Activated naive CD4-positive, alpha-beta T cell treated with anti-CD3 and anti-CD28 coated beads, Interleukin-2, amount 10 ng/mL, durations not matched to agents 7 days and 5 days (primary cell): ENCODE results near the gene GAS1.

Experiments used
- CTCF ChIA-PET: fragments of 350-600 bp; sonication (Branson Sonifier 250); formaldehyde crosslinking; loops from one replicate; lab custom pipeline; 2021; ENCODE audit warnings: antibody characterized with exemption; lab: Charles Lee
- DNase-seq: peaks from one replicate; pipeline ENCODE4 v3.0.0-alpha.2; 2020
- H3K27ac Mint-ChIP-seq: one replicate; pipeline ENCODE4 v1.8.0; 2021; ENCODE audit warnings: mild to moderate bottlenecking, moderate library complexity, mixed read lengths
- H3K27me3 Mint-ChIP-seq: one replicate; pipeline ENCODE4 v1.8.0; 2021; ENCODE audit warnings: mild to moderate bottlenecking, mixed read lengths
- H3K36me3 Mint-ChIP-seq: one replicate; pipeline ENCODE4 v1.8.0; 2021; ENCODE audit warnings: mixed read lengths
- H3K4me1 Mint-ChIP-seq: one replicate; pipeline ENCODE4 v1.8.0; 2021; ENCODE audit warnings: mixed read lengths
- H3K4me3 Mint-ChIP-seq: one replicate; pipeline ENCODE4 v1.8.0; 2021; ENCODE audit warnings: mild to moderate bottlenecking, moderate library complexity, mixed read lengths
- H3K9me3 Mint-ChIP-seq: one replicate; pipeline ENCODE4 v1.8.0; 2021; ENCODE audit warnings: mixed read lengths

GAS1 gene

DNA sequence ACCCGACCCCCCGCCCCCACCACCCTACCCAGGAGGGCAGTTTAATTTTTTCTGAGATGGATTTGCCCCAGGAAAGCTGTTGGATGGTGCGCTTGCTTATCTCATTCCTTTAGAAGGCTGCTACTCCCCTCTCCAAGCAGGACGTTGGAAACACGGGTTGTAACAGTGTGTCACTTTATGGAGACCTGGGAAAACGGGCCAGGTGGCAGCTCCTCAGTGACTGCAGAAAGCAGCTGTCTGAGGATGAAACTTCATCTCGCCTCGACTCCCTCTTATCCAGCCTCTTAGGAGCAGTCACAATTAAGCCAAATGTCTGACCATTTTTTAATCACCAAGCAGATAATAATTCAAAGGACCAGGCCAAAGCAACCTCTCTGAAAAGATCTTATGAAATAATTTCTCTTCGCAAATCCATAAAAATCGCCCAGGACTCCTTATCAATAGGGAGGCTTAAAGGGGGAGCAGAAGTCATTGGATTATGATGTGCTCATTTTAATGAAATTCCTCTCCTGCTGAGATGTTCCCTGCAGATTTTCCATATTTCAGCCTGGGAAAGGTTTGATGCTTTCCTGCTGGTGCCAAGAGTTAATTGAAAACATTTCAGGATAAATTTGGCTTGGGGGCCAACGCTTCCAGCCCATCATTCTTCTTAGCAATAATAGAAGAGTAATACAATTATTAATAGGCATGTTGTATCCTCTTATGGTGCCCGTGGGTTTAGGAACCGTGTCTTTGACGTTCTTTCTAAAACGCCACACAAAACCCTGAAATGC, 26.0 kb downstream of the GAS1 start:
- no peak for DNase-seq
- Mint-ChIP-seq H3K27ac (no peak overlapping the region), H3K4me1 (no peaks in the 10 kb centered on the region), H3K9me3 (no peaks in the 10 kb centered on the region), H3K4me3 (no peak overlapping the region), H3K27me3 (peaks cover 6% of the 10 kb centered on the region), H3K36me3 (no peaks in the 10 kb centered on the region)
- CTCF ChIA-PET: no interaction called here

DNA sequence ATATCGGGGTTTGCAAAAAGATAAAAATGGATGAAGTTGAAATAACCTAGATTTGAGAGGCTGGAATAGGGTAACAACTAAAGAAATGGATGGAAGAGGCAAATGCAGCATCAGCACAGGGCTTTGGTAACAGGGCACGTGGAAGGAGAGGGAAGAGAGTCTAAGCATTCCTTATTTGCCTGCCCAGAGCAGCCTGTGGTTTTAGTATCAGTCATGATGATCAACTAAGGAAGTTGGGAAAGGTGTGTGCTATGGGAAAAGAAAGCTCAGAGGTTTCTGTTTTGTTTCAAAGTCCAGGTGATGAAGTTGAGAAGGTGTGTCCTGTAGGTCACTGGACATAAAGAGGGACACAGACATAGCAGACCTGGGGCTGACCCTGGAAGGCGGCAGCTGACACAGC, 28.8 kb downstream of the GAS1 start:
- Mint-ChIP-seq H3K27me3 (peaks cover 7% of the 10 kb centered on the region), H3K36me3 (no peaks in the 10 kb centered on the region), H3K27ac (no peak overlapping the region), H3K4me3 (no peak overlapping the region), H3K4me1 (no peaks in the 10 kb centered on the region), H3K9me3 (no peaks in the 10 kb centered on the region)
- CTCF ChIA-PET: no interaction called here
- DNase-seq: no peak

DNA sequence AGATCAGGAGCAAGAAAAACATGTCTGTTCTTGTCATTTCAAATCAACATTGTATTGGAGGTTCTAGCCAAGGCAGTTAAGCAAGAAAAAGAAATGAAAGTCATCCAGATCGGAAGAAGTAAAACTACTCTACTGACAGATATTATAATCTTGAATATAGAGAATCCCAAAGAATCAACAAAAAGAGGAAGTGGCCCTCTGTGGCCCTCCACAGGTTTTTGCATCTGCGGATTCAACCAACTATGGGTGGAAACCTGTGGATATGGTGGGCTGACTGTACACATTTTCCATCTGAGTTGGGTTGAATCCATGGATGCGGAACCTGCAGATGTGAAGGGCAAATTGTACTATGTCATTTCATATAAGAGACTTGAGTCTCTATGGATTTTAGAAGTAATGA, 35.1 kb downstream of the GAS1 start:
- no peak overlapping the region for H3K27ac Mint-ChIP-seq
- no peaks in the 10 kb centered on the region for H3K4me1 Mint-ChIP-seq
- CTCF ChIA-PET: no interaction called here
- no peak for DNase-seq
- no peaks in the 10 kb centered on the region for H3K9me3 Mint-ChIP-seq
- H3K27me3 Mint-ChIP-seq: peaks cover 11% of the 10 kb centered on the region
- H3K36me3 Mint-ChIP-seq: no peaks in the 10 kb centered on the region
- H3K4me3 Mint-ChIP-seq: no peak overlapping the region

DNA sequence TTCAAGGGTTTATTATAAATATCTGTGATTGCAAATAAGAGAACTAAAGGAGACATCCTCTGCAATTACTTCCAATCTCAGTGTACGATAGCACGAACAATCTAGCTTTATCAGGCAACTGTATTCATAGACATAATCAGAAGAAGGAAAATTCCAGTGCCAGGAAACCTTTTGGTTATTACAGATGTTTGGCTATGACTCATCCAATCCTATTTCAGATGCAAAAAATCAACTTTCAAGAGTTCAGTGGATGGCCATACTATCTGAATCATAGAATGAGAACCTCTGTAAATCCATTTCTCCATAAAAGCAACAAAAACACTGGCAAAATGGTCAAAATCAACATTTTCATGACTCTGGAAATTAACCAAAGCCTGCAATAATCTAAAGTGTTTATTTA, 37.9 kb downstream of the GAS1 start:
- Mint-ChIP-seq H3K27me3 (peaks cover 11% of the 10 kb centered on the region), H3K36me3 (no peaks in the 10 kb centered on the region), H3K9me3 (no peaks in the 10 kb centered on the region), H3K4me1 (no peaks in the 10 kb centered on the region), H3K27ac (no peak overlapping the region), H3K4me3 (no peak overlapping the region)
- no peak for DNase-seq
- CTCF ChIA-PET: no interaction called here

DNA sequence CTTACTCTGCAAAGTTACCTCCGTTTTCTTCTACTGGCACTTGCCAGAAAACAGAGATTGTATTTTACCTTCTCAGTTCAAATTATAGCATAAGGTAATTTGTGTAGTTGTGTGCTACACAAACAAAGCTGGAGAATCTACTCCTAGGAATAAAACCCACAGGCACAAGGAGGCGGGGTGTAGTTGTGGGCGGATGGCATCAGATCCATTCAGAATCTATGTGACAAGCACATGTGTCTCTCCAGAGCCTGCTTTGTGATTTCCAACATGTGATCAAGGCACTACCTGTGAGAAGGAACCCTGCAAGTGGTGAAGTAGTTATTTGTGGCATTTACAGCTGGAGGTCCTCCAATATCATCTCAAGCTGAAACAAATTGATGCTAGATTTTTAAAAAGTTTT, 39.0 kb downstream of the GAS1 start:
- DNase-seq: no peak
- peaks cover 22% of the 10 kb centered on the region for H3K27me3 Mint-ChIP-seq
- H3K36me3 Mint-ChIP-seq: no peaks in the 10 kb centered on the region
- no peak overlapping the region for H3K4me3 Mint-ChIP-seq
- H3K4me1 Mint-ChIP-seq: no peaks in the 10 kb centered on the region
- no peak overlapping the region for H3K27ac Mint-ChIP-seq
- CTCF ChIA-PET: no interaction called here
- H3K9me3 Mint-ChIP-seq: no peaks in the 10 kb centered on the region

DNA sequence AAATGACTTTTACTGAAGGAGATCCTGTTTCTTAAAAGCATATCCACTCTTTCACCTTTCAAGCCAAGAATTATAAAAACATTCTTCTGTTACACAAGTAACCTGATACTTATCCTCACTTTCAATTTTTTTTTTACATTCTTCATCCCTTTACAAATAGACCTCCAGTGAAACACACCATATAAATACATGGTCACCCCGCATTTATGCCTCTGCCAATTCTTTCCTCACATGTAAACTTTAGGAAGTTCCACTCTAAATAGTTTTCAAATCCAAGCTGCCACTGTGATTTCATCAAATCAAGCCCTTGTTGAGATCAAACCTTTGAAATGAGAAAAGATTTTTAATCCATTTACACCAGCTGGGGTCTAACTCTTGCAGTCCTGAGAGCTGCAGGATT, 40.0 kb downstream of the GAS1 start:
- H3K4me1 Mint-ChIP-seq: no peaks in the 10 kb centered on the region
- CTCF ChIA-PET: no interaction called here
- H3K27ac Mint-ChIP-seq: no peak overlapping the region
- H3K36me3 Mint-ChIP-seq: no peaks in the 10 kb centered on the region
- H3K4me3 Mint-ChIP-seq: no peak overlapping the region
- no peaks in the 10 kb centered on the region for H3K9me3 Mint-ChIP-seq
- DNase-seq: no peak
- peaks cover 31% of the 10 kb centered on the region for H3K27me3 Mint-ChIP-seq

DNA sequence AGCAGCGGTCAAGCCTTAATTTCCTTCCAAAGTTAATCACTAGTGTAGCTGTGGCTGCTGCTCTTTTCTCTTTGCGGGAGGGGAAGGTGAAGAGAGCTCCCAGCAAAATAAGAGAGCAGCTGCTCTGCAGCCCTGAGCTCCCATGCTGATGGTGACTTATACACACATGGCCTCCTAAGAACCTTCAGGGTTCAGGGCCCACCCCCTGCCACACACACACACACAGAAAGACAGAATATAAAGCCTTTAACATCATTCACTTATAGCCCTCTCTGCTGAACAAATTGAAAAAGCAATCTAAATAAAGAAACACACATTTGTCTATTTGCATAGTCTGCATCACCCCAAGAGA, 43.6 kb downstream of the GAS1 start:
- Mint-ChIP-seq H3K36me3 (no peaks in the 10 kb centered on the region), H3K4me3 (no peak overlapping the region), H3K27ac (no peak overlapping the region), H3K27me3 (peaks cover 40% of the 10 kb centered on the region), H3K9me3 (no peaks in the 10 kb centered on the region), H3K4me1 (no peaks in the 10 kb centered on the region)
- CTCF ChIA-PET: interaction anchor here (0.7 kb wide), 1 partner anchor 11 kb away, joined by 3 read pairs; no protein-coding TSS in a partner anchor
- DNase-seq: no peak

DNA sequence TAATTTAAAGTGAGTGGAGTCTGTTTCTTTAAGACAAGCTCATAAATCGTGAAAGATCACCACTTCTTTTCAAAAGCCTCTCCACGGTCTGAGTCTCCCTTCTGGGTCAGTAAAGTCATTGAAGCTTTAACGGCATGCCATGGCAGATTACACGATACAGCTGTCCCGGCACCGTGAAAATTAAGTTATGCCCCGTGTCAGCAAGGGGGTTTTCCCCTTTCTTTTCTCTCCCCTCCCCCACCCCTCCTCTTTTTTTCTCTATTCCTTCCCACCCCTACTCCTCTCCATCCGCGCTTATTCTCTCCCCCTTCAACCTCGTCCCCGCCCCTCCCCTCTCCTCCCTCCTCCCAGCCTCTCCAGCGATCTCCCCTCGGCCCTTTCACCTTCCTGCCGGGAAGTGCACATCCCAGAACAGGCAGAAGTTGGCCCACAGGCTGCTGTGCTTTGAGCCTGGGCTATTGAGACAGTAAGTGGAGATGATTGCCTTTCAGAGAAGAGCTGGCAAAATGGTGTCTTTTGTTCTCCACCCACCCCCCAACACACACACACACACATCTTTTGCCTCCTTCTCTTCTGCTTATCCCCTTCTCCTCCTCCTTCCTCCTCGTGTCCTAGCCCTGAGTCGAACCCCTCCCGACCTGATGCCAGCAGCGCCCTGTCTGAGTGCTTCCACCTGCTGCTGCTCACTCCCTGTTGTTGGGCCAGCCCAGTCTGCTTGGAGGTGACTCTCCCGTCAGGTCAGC, 44.1 kb downstream of the GAS1 start:
- no peak overlapping the region for H3K27ac Mint-ChIP-seq
- peaks cover 40% of the 10 kb centered on the region for H3K27me3 Mint-ChIP-seq
- no peak overlapping the region for H3K4me3 Mint-ChIP-seq
- CTCF ChIA-PET: interaction anchor here (0.7 kb wide), 1 partner anchor 12 kb away, joined by 3 read pairs; no protein-coding TSS in a partner anchor
- no peak for DNase-seq
- no peaks in the 10 kb centered on the region for H3K36me3 Mint-ChIP-seq
- H3K9me3 Mint-ChIP-seq: no peaks in the 10 kb centered on the region
- no peaks in the 10 kb centered on the region for H3K4me1 Mint-ChIP-seq

DNA sequence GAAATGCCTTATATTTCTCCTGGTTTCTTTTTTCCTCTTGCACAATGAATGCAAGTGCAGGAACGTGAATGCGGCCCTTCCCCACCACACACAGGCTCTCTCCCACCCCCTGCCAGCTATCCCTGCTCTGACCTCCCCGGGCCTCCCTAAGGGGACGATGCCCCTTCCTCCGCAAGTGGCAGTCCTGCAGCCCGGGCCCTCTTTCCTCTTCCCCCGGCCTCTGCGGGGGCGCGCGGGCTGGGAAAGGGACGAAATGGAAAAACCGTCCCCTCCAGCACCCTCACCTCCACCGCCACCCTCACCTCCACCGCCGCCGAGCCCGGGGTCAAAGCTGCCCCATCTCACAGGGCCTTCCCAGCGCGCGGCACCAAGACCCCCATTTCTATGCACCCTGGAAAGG, 44.7 kb downstream of the GAS1 start:
- peaks cover 40% of the 10 kb centered on the region for H3K27me3 Mint-ChIP-seq
- no peak overlapping the region for H3K4me3 Mint-ChIP-seq
- DNase-seq: no peak
- no peak overlapping the region for H3K27ac Mint-ChIP-seq
- H3K9me3 Mint-ChIP-seq: no peaks in the 10 kb centered on the region
- CTCF ChIA-PET: no interaction called here
- H3K4me1 Mint-ChIP-seq: no peaks in the 10 kb centered on the region
- H3K36me3 Mint-ChIP-seq: no peaks in the 10 kb centered on the region

DNA sequence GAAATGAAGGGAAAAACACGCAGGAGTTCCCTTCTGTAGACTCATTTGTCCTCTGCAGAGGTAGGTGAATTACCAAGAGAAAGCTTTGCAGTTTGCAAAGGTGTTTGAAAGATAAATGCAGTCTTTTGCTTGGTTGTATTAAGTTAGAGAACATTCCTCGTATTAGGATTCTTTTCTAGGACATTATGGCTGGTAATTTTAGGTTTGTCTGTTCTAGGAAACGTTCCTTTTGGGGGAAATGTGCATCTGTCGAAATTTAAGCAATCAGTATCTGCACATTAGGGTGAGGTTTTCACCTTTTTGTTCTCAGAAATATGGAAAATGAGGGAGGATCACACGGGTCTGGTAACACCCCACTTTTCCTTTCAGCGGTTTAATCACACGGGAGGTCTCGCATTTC, 45.1 kb downstream of the GAS1 start:
- no peaks in the 10 kb centered on the region for H3K4me1 Mint-ChIP-seq
- H3K4me3 Mint-ChIP-seq: no peak overlapping the region
- no peaks in the 10 kb centered on the region for H3K9me3 Mint-ChIP-seq
- peaks cover 40% of the 10 kb centered on the region for H3K27me3 Mint-ChIP-seq
- DNase-seq: no peak
- no peak overlapping the region for H3K27ac Mint-ChIP-seq
- CTCF ChIA-PET: no interaction called here
- no peaks in the 10 kb centered on the region for H3K36me3 Mint-ChIP-seq

DNA sequence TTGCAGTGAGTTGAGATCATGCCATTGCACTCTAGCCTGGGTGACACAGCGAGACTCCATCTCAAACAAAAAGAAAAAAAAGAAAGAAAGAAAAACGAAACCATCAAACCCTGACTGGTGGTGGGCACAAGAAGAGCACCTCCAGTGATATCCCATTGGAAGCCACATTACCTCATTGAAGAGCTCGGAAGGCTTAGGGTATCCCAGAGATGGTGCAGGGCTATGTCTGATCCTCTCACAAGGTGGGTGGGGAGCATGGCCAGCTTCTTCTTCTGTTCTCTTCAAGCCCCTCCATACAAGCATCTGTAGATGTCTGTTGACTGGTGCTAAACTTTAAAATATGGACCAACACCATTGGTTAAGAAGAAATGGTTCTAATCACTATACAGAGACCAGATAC, 45.8 kb downstream of the GAS1 start:
- Mint-ChIP-seq H3K36me3 (no peaks in the 10 kb centered on the region), H3K27me3 (peaks cover 40% of the 10 kb centered on the region), H3K27ac (no peak overlapping the region), H3K9me3 (no peaks in the 10 kb centered on the region), H3K4me1 (no peaks in the 10 kb centered on the region), H3K4me3 (no peak overlapping the region)
- DNase-seq: no peak
- CTCF ChIA-PET: no interaction called here
